Coronary artery (tissue), 2 donors: ENCODE data around the gene CYTH3.
A peak's percentile ranks its signal among the peaks of the same experiment; 100 is the strongest.

Source experiments
- DNase-seq: peaks from one replicate; pipeline ENCODE4 v3.0.0-alpha.2; 2017; ENCODE audit warnings: low spot score
- H3K27ac ChIP-seq, 2 donors: fragments of 200-600 bp; sonication (generic); one replicate each; pipeline ENCODE4 v1.5.1; 2016 to 2019
- H3K4me3 ChIP-seq: fragments of 200-600 bp; sonication (generic); 2 replicates; pipeline ENCODE4 v1.5.1; 2016; ENCODE audit warnings: mild to moderate bottlenecking, moderate library complexity
- CTCF ChIP-seq: fragments of 200-600 bp; sonication (generic); IDR thresholded peaks from one replicate; pipeline ENCODE4 v1.5.1; 2019; ENCODE audit warnings: antibody characterized with exemption

Gene CYTH3

GRCh38 chr7:6179620-6180343 lies 92.6 kb downstream of the CYTH3 start:
- Histone ChIP-seq H3K27ac (peak overlapping the region in 1 of 2 donors; percentile 81), H3K4me3 (no peak overlapping the region)
- DNase-seq: peak; percentile 54
- TF ChIP-seq CTCF: no peak

- Histone ChIP-seq H3K27ac (peak overlapping the region; percentile 58 to 81), H3K4me3 (peak overlapping the region; percentile 2)
- no peak for TF ChIP-seq CTCF
- peak; percentile 83 for DNase-seq
Observed at GRCh38 chr7:6178298-6179029, 94.0 kb downstream of the CYTH3 start.

GRCh38 chr7:6175645-6176044 lies 96.8 kb downstream of the CYTH3 start:
- no peak for DNase-seq
- no peak overlapping the region for H3K4me3 ChIP-seq
- peak overlapping the region; percentile 21 to 50 for H3K27ac ChIP-seq
- TF ChIP-seq CTCF: no peak

GRCh38 chr7:6172910-6173295 lies 99.5 kb downstream of the CYTH3 start:
- Histone ChIP-seq H3K27ac (no peak overlapping the region), H3K4me3 (no peak overlapping the region)
- TF ChIP-seq CTCF: no peak
- DNase-seq: no peak

- Histone ChIP-seq H3K4me3 (no peak overlapping the region), H3K27ac (no peak overlapping the region)
- no peak for DNase-seq
- no peak for TF ChIP-seq CTCF
Observed at GRCh38 chr7:6172224-6172909, 100.1 kb downstream of the CYTH3 start.

GRCh38 chr7:6171532-6172223 lies 100.7 kb downstream of the CYTH3 start:
- TF ChIP-seq CTCF: no peak
- no peak for DNase-seq
- Histone ChIP-seq H3K4me3 (no peak overlapping the region), H3K27ac (no peak overlapping the region)
